Uterus (tissue), 4 donors: ENCODE data around the gene GNG12. TPM values are rescaled to one million over a fixed set of nuclear protein-coding genes. Genes with fewer than 3 reads are reported as not detected.

Source experiments
- DNase-seq, 2 donors: peaks; one replicate each; pipeline ENCODE4 v3.0.0-alpha.2; 2019 to 2020
- H3K27ac ChIP-seq, 2 donors: fragments of 200-600 bp; sonication (generic); 1 replicate in 1 of 2; 2 replicates in 1 of 2; pipeline ENCODE4 v1.5.1; 2016 to 2018
- H3K27me3 ChIP-seq, 2 donors: fragments of 200-600 bp; sonication (generic); one replicate each; pipeline ENCODE4 v1.5.1; 2018 to 2019; ENCODE audit warnings: control low read depth in 1 of 2
- H3K36me3 ChIP-seq, 2 donors: fragments of 200-600 bp; sonication (generic); one replicate each; pipeline ENCODE4 v1.5.1; 2019; ENCODE audit warnings: control low read depth in 1 of 2
- H3K4me1 ChIP-seq, 2 donors: fragments of 200-600 bp; sonication (generic); one replicate each; pipeline ENCODE4 v1.5.1; 2018 to 2019; ENCODE audit warnings: control low read depth in 1 of 2
- H3K4me3 ChIP-seq, 2 donors: fragments of 200-600 bp; sonication (generic); 1 replicate in 1 of 2; 2 replicates in 1 of 2; pipeline ENCODE4 v1.5.1; 2018 to 2019; ENCODE audit warnings: mild to moderate bottlenecking in 1 of 2
- H3K9me3 ChIP-seq, 2 donors: fragments of 200-600 bp; sonication (generic); one replicate each; pipeline ENCODE4 v1.5.1; 2019; ENCODE audit warnings: control low read depth in 1 of 2
- POLR2A ChIP-seq, 2 donors: fragments of 450-650 bp; IDR thresholded peaks; one replicate each; pipeline ENCODE4 v1.6.1; 2016; ENCODE audit warnings: antibody characterized with exemption in 2 of 2, mild to moderate bottlenecking in 1 of 2, moderate library complexity in 1 of 2
- intact Hi-C: fragments of 100-400 bp; cut with DNase I; formaldehyde crosslinking; loops from one replicate; pipeline ENCODE4 v1.15.1; 2023; ENCODE audit warnings: low total_unique reads
- total RNA-seq, 4 donors: library from RNA; depleted of rRNA in 3 of 4; stranded (reverse); fragments of >200 nt in 3 of 4; gene quantifications; one replicate each; pipeline versions ENCODE4 v1.1.0 to v1.2.4, GENCODE V29; 2014 to 2023
- TF ChIP-seq, protein P1 (sequence below), 4 experiments: fragments of 200-600 bp in 2 of 4; fragments of 450-650 bp in 2 of 4; sonication (generic) in 2 of 4; IDR thresholded peaks; one replicate each; pipeline ENCODE4 v1.5.1; 2016 to 2019; ENCODE audit warnings: antibody characterized with exemption in 4 of 4, mild to moderate bottlenecking in 2 of 4, moderate library complexity in 1 of 4
- donor health status: DM: yes; HTN: yes; CAD: no.

Gene GNG12
- total RNA-seq, 4 donors from 2014 or later, result 45.3 to 179 (median 120) TPM

DNA sequence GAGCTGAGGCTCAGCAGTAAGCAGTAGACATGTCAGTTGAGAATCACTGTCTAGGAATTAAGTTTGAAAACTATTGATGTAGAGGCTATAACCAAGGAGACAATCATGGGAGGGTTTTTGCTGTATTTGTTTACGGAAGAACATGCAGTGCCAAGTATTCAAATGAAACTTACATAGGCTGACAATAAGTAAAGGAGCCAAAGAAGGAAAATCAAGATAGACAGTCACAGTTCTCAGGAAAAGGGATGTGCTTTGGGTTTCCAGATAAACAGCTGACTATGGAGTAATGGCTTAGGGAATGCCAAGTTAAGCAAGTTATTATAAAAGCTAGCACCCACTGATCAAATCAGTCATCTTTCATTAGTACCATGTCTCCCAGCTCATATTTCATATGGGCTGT is 21.5 kb downstream of the GNG12 start:
- H3K9me3 ChIP-seq, result no peaks in the 10 kb centered on the region
- H3K4me3 ChIP-seq, result no peak overlapping the region
- no peaks in the 10 kb centered on the region for H3K36me3 ChIP-seq
- H3K27me3 ChIP-seq, result no peaks in the 10 kb centered on the region
- DNase-seq, result no peak
- peaks cover 4 to 14% of the 10 kb centered on the region in 2 donors for H3K4me1 ChIP-seq
- intact Hi-C loops, result no loop called here
- TF ChIP-seq, protein P1, sequence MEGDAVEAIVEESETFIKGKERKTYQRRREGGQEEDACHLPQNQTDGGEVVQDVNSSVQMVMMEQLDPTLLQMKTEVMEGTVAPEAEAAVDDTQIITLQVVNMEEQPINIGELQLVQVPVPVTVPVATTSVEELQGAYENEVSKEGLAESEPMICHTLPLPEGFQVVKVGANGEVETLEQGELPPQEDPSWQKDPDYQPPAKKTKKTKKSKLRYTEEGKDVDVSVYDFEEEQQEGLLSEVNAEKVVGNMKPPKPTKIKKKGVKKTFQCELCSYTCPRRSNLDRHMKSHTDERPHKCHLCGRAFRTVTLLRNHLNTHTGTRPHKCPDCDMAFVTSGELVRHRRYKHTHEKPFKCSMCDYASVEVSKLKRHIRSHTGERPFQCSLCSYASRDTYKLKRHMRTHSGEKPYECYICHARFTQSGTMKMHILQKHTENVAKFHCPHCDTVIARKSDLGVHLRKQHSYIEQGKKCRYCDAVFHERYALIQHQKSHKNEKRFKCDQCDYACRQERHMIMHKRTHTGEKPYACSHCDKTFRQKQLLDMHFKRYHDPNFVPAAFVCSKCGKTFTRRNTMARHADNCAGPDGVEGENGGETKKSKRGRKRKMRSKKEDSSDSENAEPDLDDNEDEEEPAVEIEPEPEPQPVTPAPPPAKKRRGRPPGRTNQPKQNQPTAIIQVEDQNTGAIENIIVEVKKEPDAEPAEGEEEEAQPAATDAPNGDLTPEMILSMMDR (IDR thresholded peaks at IDR 0.05), result no peak
- TF ChIP-seq POLR2A (IDR thresholded peaks at IDR 0.05), result no peak
- H3K27ac ChIP-seq, result no peak overlapping the region

DNA sequence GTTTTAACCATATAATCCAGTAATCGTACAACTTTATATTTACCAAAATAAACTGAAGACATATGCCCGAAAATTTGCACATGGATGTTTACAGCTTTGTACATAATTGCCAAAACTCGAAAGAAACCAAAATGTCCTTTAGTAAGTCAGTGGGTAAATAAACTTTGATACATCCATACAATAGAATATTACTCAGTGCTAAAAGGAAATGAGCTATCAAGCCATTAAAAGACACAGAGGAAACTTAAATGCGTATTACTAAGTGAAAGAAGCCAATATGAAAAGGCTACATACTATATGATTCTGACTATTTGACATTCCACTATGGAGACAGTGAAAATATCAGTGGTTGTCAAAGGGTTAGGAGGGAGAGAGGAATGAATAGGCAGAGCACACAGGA is 23.4 kb downstream of the GNG12 start:
- H3K4me3 ChIP-seq, result no peak overlapping the region
- no peaks in the 10 kb centered on the region for H3K36me3 ChIP-seq
- intact Hi-C loops, result no loop called here
- no peak overlapping the region for H3K27ac ChIP-seq
- no peak for DNase-seq
- no peaks in the 10 kb centered on the region for H3K9me3 ChIP-seq
- peaks cover 4 to 9% of the 10 kb centered on the region in 2 donors for H3K4me1 ChIP-seq
- H3K27me3 ChIP-seq, result no peaks in the 10 kb centered on the region
- TF ChIP-seq POLR2A (IDR thresholded peaks at IDR 0.05), result no peak
- TF ChIP-seq, protein P1 (IDR thresholded peaks at IDR 0.05), result no peak

DNA sequence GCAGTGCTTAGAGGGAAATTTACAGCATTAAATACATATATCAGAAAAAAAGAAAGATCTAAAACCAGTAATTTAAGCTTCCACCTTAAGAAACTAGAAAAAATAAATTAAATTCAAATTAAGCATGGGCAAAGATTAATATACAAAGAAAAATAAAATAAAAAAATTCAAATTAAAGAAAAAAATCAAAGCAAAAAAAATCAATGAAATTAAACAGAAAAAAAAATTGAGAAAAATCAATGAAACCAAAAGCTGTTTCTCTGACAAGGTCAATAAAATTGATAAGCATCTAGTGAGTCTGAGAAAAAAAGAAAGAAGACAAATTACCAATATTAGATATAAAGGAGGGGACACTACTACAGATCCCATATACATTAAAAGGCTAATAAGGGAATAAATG is 26.0 kb downstream of the GNG12 start:
- Histone ChIP-seq H3K27me3 (no peaks in the 10 kb centered on the region), H3K4me1 (peaks cover 3 to 10% of the 10 kb centered on the region in 2 donors), H3K4me3 (no peak overlapping the region), H3K27ac (no peak overlapping the region), H3K36me3 (no peaks in the 10 kb centered on the region), H3K9me3 (no peaks in the 10 kb centered on the region)
- TF ChIP-seq, protein P1 (IDR thresholded peaks at IDR 0.05), result no peak
- no peak for TF ChIP-seq POLR2A (IDR thresholded peaks at IDR 0.05)
- no peak for DNase-seq
- intact Hi-C loops, result no loop called here

DNA sequence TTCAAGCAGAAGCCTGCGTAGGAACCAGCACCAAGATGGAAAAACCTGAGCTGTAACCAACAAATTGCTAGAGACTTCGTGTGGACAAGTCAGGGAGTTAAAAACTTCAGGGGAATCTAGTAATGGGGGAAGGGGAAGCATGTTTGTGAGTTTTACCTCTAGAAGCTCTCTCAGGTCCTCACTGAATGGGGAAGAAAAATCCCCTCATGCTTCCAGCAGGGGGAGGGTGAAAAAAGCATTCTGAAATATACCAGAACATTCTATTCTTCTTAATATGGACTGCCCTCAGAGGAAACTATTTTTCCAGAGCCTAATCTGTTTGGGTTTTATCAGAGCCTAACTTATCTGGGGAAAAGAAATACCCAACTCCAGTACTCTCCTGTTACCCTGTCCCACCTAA is 28.6 kb downstream of the GNG12 start:
- no peak for TF ChIP-seq POLR2A (IDR thresholded peaks at IDR 0.05)
- TF ChIP-seq, protein P1 (IDR thresholded peaks at IDR 0.05), result no peak
- H3K4me1 ChIP-seq, result peaks cover 0 to 10% of the 10 kb centered on the region in 2 donors

DNA sequence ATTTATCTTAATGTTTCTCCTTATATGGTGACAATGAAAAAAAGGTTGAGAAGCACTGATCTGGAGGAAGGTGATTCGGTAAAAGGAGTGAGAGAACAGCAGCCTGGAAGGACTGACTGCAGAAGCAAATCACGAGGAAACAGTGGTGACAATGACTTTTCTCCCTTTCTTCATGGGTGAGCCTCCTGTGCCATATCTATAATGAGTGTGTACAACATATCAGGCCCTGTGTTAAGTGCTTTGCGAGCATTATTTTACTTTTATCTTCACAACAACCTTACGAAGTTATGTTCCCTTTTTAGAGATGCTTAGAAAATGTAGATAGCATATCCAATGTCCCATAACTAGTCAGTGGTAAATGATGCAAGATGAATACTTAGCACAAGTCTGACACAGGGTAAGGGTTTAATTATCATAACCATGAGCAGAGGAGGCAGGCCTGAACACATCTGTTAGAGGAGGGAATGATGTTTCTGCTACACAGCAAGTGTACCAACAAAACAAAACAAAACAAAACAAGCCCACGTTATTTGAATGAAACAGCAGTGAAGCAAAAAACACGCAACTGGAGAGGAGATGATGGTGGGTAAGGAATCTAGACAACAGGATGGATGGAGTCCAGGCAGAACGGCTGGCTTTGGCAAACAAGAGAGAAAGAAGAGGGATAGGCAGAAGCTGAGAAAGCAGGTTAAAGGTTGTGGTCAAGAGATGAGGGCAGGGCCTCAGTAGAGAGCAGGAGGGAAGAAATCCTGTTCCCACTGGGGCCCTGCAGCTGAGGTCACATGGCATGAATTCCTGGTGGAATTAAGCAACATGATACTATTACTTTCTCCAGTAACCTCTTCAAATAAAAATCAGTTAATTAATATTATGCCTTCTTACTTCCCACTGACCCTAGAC is 29.6 kb downstream of the GNG12 start:
- DNase-seq, result no peak
- Histone ChIP-seq H3K9me3 (no peaks in the 10 kb centered on the region), H3K27me3 (no peaks in the 10 kb centered on the region), H3K36me3 (no peaks in the 10 kb centered on the region), H3K27ac (no peak overlapping the region), H3K4me3 (no peak overlapping the region), H3K4me1 (peaks cover 0 to 10% of the 10 kb centered on the region in 2 donors)
- intact Hi-C loops, result no loop called here
- TF ChIP-seq, protein P1 (IDR thresholded peaks at IDR 0.05), result no peak
- no peak for TF ChIP-seq POLR2A (IDR thresholded peaks at IDR 0.05)

More for the DNA sequence above, 28.6 kb downstream of the GNG12 start:
- H3K36me3 ChIP-seq, result no peaks in the 10 kb centered on the region
- H3K27ac ChIP-seq, result no peak overlapping the region
- H3K27me3 ChIP-seq, result no peaks in the 10 kb centered on the region
- DNase-seq, result no peak
- intact Hi-C loops, result no loop called here
- H3K9me3 ChIP-seq, result no peaks in the 10 kb centered on the region
- H3K4me3 ChIP-seq, result no peak overlapping the region
